ENCODE data around the gene PNPLA3.

- no peak for TF ChIP-seq CTCF (IDR thresholded peaks at IDR 0.05)
- TF ChIP-seq POLR2A (IDR thresholded peaks at IDR 0.05) = no peak
Observed at GRCh38 chr22:43964314-43964857, 40.8 kb downstream of the PNPLA3 start.

Measured in uterus (tissue), 2 donors.